ENCODE results near the gene KLRF1.

GRCh38 chr12:9872742-9873141 is 45.5 kb downstream of the KLRF1 start:
- TF ChIP-seq CTCF (conservative IDR thresholded peaks at IDR 0.05; ENCODE audit: low read depth in 2 of 2) (no peak), POLR2AphosphoS5 (IDR thresholded peaks at IDR 0.05; ENCODE audit: low read depth) (no peak), JUNB (IDR thresholded peaks at IDR 0.05; ENCODE audit: unreplicated experiment) (no peak), EZH2 (IDR thresholded peaks at IDR 0.05; ENCODE audit: low read depth, unreplicated experiment) (no peak), CREB1 (CRISPR knock-in tag; IDR thresholded peaks at IDR 0.05; ENCODE audit: low read depth) (no peak), REST (IDR thresholded peaks at IDR 0.05; ENCODE audit: unreplicated experiment) (no peak)

Measured in GM23338 (cell line).